LNCAP (cell line): Measurements from ENCODE around the gene BATF2.

ENCODE experiments used
- CTCF ChIP-seq: fragments of 450-650 bp; IDR thresholded peaks from 2 replicates; pipeline ENCODE4 v1.5.1; 2017; ENCODE audit warnings: mild to moderate bottlenecking

BATF2 gene

GRCh38 chr11:65008873-65009272, 12.1 kb upstream of the BATF2 start:
- no peak for TF ChIP-seq CTCF

GRCh38 chr11:65008016-65008415, 11.2 kb upstream of the BATF2 start:
- no peak for TF ChIP-seq CTCF

GRCh38 chr11:65003282-65003681, 6.5 kb upstream of the BATF2 start:
- TF ChIP-seq CTCF: no peak

GRCh38 chr11:65002706-65003105, 5.9 kb upstream of the BATF2 start:
- TF ChIP-seq CTCF: no peak

GRCh38 chr11:64999478-64999877, 2.7 kb upstream of the BATF2 start:
- TF ChIP-seq CTCF: no peak

GRCh38 chr11:64998690-64999431, 2.1 kb upstream of the BATF2 start:
- no peak for TF ChIP-seq CTCF

GRCh38 chr11:64998141-64998540, 1.4 kb upstream of the BATF2 start:
- TF ChIP-seq CTCF: no peak

- TF ChIP-seq CTCF: no peak
Observed at GRCh38 chr11:64996327-64996709, 453 bp downstream of the BATF2 start.
